ENCODE measurements around the gene DLGAP1. TPM values are rescaled to one million over a fixed set of nuclear protein-coding genes. Genes with fewer than 3 reads are reported as not detected.

The DLGAP1 gene
- total RNA-seq, 1 experiment from 2014 or later: not detected

- ChIA-PET POLR2A (interaction anchor here (0.9 kb wide), 1 partner anchor 98 kb away, joined by 3 read pairs; no protein-coding TSS in a partner anchor), CTCF (interaction anchor here (1.6 kb wide), 1 partner anchor 90 kb away, joined by 6 read pairs; no protein-coding TSS in a partner anchor)
- intact Hi-C loops (cut with micrococcal nuclease): no loop called here
- no peak for TF ChIP-seq CTCF (IDR thresholded peaks at IDR 0.05; ENCODE audit: unreplicated experiment)
- H3K27ac Mint-ChIP-seq (ENCODE audit: low read depth, unreplicated experiment): no peak overlapping the region
- no peak for DNase-seq (ENCODE audit: unreplicated experiment)
- H3K9me3 Mint-ChIP-seq (ENCODE audit: unreplicated experiment): no peaks in the 10 kb centered on the region
- H3K36me3 Mint-ChIP-seq (ENCODE audit: insufficient read depth, unreplicated experiment): no peaks in the 10 kb centered on the region
- H3K27me3 Mint-ChIP-seq (ENCODE audit: insufficient read depth, unreplicated experiment): no peaks in the 10 kb centered on the region
- no TSS peak for BruUV-seq (replicated peaks)
- H3K4me3 Mint-ChIP-seq (ENCODE audit: unreplicated experiment): no peak overlapping the region
- H3K4me1 Mint-ChIP-seq (ENCODE audit: insufficient read depth, unreplicated experiment): no peaks in the 10 kb centered on the region
Measured at GRCh38 chr18:3495691-3496430, 959.2 kb downstream of the DLGAP1 start.

GRCh38 chr18:3494569-3494968 lies 960.5 kb downstream of the DLGAP1 start:
- BruUV-seq (replicated peaks): no TSS peak
- no peaks in the 10 kb centered on the region for H3K27me3 Mint-ChIP-seq (ENCODE audit: insufficient read depth, unreplicated experiment)
- H3K4me3 Mint-ChIP-seq (ENCODE audit: unreplicated experiment): no peak overlapping the region
- peaks cover 6% of the 10 kb centered on the region for H3K9me3 Mint-ChIP-seq (ENCODE audit: unreplicated experiment)
- no peaks in the 10 kb centered on the region for H3K4me1 Mint-ChIP-seq (ENCODE audit: insufficient read depth, unreplicated experiment)
- DNase-seq (ENCODE audit: unreplicated experiment): no peak
- POLR2A ChIA-PET: no interaction called here
- intact Hi-C loops (cut with micrococcal nuclease): no loop called here
- H3K36me3 Mint-ChIP-seq (ENCODE audit: insufficient read depth, unreplicated experiment): no peaks in the 10 kb centered on the region
- no peak overlapping the region for H3K27ac Mint-ChIP-seq (ENCODE audit: low read depth, unreplicated experiment)
- CTCF ChIA-PET: interaction anchor here (0.7 kb wide), 1 partner anchor 30 kb away, joined by 3 read pairs; no protein-coding TSS in a partner anchor
- no peak for TF ChIP-seq CTCF (IDR thresholded peaks at IDR 0.05; ENCODE audit: unreplicated experiment)

GRCh38 chr18:3494245-3494526 lies 960.9 kb downstream of the DLGAP1 start:
- Mint-ChIP-seq H3K27ac (ENCODE audit: low read depth, unreplicated experiment) (no peak overlapping the region), H3K4me3 (ENCODE audit: unreplicated experiment) (no peak overlapping the region), H3K36me3 (ENCODE audit: insufficient read depth, unreplicated experiment) (peaks cover under 1% of the 10 kb centered on the region), H3K9me3 (ENCODE audit: unreplicated experiment) (peaks cover 8% of the 10 kb centered on the region), H3K27me3 (ENCODE audit: insufficient read depth, unreplicated experiment) (no peaks in the 10 kb centered on the region), H3K4me1 (ENCODE audit: insufficient read depth, unreplicated experiment) (no peaks in the 10 kb centered on the region)
- no peak for TF ChIP-seq CTCF (IDR thresholded peaks at IDR 0.05; ENCODE audit: unreplicated experiment)
- intact Hi-C loops (cut with micrococcal nuclease): no loop called here
- no TSS peak for BruUV-seq (replicated peaks)
- CTCF ChIA-PET: interaction anchor here (0.7 kb wide), 1 partner anchor 31 kb away, joined by 3 read pairs; no protein-coding TSS in a partner anchor
- no peak for DNase-seq (ENCODE audit: unreplicated experiment)
- POLR2A ChIA-PET: no interaction called here

- intact Hi-C loops (cut with micrococcal nuclease): no loop called here
- Mint-ChIP-seq H3K36me3 (ENCODE audit: insufficient read depth, unreplicated experiment) (peaks cover 6% of the 10 kb centered on the region), H3K4me3 (ENCODE audit: unreplicated experiment) (no peak overlapping the region), H3K4me1 (ENCODE audit: insufficient read depth, unreplicated experiment) (no peaks in the 10 kb centered on the region), H3K27me3 (ENCODE audit: insufficient read depth, unreplicated experiment) (no peaks in the 10 kb centered on the region), H3K27ac (ENCODE audit: low read depth, unreplicated experiment) (no peak overlapping the region), H3K9me3 (ENCODE audit: unreplicated experiment) (peaks cover 8% of the 10 kb centered on the region)
- no peak for DNase-seq (ENCODE audit: unreplicated experiment)
- ChIA-PET CTCF (interaction anchor here (0.7 kb wide), 1 partner anchor 31 kb away, joined by 3 read pairs; no protein-coding TSS in a partner anchor), POLR2A (no interaction called here)
- BruUV-seq (replicated peaks): no TSS peak
- no peak for TF ChIP-seq CTCF (IDR thresholded peaks at IDR 0.05; ENCODE audit: unreplicated experiment)
Measured at GRCh38 chr18:3493501-3494244, 961.4 kb downstream of the DLGAP1 start.
